OCI-LY3 (cell line): Measurements from ENCODE around the gene HSD17B11.
"Not testable (repeated sequence)": the region's sequence is repeated elsewhere in the genome, so short reads cannot be mapped to it uniquely, and the experiment has no call there.

Source experiments
- CTCF ChIP-seq: fragments of 200-600, 300-600 bp; sonication (generic); IDR thresholded peaks from 2 replicates; pipeline ENCODE4 v1.5.1; 2014; ENCODE audit warnings: antibody characterized with exemption, low read length, low read depth
- EZH2phosphoT487 ChIP-seq: fragments of 200-600 bp; shearing (Covaris generic); IDR thresholded peaks from 2 replicates; pipeline ENCODE4 v1.6.1; 2018; ENCODE audit warnings: antibody characterized with exemption, mixed run types, low read depth

GRCh38 chr4:87390055-87390454, 933 bp downstream of the HSD17B11 start:
- not testable (repeated sequence) for TF ChIP-seq CTCF, EZH2phosphoT487
